GM19452 (cell line): ENCODE data around the gene LUZP2.

ENCODE experiments used
- ATAC-seq: cut with Tn5 transposase; IDR thresholded peaks from one replicate; pipeline ENCODE4 v1.9.1; 2021; ENCODE audit not compliant: unreplicated experiment

Gene LUZP2

DNA sequence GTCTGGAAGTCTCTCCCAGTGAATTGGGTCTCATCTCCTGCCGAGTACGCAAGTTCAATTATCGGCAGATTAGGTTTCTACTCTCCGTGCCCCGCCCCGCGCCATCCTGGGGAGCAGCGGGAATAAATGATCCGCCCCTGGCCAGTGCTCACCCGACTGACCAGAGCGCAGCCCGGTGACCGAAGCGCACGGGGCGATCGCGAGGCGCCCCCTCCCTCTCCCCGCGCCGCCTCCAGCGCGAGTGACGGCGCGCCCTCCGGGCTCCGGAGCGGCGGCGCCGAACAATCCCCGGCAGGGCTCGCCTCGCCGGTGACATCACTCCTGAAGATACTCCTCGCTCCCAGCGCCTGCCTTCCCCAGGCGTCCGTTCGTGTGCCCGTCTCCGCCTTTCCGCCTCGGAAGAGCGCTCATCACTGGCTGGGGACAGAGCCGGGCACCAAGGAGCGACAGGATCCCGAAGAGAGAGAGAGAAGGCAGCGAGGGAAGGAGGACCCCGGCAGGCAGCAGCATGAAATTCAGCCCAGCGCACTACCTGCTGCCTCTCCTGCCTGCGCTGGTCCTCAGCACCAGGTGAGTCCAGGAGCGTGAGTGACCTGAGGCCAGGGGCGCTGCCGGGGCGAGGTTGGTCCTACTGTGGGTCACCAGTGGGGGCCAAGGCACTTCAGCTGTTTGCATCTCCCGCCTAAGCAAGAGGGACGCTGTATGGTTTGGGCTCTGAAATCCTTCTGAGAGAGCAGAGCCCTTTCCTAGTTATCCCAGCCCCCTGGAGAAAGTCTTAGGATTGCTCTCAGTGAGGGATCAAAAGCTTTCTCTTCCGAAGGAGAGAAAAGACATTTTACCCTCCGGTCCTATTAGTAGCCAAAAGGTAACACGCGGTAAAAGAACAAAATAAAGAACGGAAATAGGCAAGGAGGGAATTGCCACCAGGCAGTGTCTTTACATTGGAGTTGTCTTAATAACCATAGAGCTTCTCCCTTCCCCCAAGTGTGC is at the start of gene LUZP2:
TSS of gene LUZP2 (plus strand) at position 318 of the 990 bp plus-strand sequence.
- ATAC-seq = no peak

DNA sequence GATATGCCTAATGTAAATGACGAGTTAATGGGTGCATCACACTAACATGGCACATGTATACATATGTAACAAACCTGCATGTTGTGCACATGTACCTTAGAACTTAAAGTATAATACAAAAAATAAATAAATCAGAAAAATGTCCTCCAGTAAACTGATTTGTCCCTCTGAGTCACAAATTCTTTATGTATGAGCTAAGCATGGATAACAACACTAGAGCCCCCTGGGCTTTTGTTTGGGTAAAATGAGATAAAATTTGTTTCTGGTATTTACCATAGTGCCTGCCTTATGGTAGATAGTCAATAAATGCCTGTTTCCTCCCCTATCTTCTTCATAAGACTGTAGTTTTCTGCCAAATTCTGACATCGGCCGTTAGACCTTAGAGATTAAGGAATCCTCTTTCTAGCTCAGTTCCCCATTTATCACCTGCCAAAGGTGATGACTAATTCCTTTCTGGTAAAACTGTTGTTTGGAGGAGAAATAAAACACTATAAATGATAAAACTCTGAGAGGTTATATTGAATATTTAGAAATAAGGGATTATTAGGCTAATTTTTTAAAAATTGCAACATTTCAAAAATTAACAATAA is 43.6 kb upstream of the LUZP2 start:
- ATAC-seq = no peak

DNA sequence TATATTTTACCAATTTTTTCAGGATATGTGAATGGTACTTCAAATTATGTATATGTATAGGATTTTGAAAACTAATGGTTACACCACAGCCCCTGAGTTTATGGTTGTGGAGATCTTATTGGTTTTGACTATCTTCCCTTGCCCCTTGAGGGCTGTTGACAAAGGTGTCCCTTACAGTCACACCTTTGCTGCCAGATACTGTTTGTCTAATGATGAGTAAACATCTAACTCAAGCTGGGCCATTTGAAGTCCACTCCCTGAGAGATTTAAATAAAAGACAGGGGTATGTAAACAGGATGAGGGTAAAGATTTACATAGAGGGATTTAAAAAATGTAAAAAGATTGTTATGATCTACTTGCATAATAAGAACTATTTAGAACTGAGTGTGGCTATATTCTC is 38.9 kb upstream of the LUZP2 start:
- no peak for ATAC-seq

DNA sequence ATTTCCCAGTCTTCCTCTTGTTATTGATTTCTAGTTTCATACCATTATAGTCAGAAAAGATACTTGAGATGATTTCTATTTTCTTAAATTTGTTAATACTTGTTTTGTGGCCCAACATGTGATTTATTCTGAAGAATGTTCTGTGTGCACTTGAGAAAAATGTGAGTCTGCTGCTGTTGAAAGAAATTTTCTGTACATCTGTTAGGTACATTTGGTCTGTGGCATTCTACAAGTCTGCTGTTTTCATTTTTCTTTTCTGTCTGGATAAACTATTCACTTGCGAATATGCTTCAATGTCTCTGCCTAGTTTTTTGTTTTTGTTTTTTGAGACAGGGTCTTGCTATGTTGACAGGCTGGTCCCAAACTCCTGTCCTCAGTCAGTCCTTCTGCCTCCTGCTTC is 26.4 kb upstream of the LUZP2 start:
- no peak for ATAC-seq

DNA sequence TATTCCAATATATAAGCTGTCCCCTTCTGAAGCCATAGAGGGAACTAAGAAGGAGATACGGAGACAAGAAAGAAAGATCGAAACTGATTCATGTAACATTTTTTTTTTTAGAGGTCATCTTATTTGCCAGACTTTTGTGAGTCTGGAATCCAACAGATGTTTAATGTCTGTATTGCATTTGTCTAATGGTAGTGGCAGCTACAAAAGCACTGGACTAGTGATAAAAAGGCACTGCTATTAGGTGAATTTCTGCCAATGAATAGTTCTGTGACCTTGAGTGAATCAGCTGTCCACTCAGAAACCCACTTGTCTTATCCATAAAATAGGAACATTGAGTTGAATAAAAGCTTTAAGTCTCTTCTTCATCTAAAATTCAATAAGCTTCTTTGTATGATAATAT is 25.8 kb upstream of the LUZP2 start:
- no peak for ATAC-seq

DNA sequence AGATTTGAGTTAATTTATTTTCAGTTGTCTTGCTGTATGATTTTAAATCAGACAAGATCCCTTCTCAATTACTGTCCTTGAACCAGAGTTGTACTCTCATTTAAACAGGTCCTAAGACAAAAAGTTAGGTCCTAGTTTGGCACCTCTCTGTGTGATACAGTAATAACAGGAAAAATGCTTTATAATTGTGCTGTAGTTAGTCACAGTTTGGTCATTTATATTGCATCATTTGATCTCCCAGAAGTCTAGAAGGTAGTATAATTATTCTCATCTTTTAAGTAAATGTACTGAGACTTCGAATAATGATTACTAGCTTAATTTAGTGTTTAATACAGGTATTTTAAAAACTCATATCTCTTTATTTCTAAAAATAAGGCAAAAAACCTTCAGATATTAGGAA is 18.1 kb upstream of the LUZP2 start:
- no peak for ATAC-seq

DNA sequence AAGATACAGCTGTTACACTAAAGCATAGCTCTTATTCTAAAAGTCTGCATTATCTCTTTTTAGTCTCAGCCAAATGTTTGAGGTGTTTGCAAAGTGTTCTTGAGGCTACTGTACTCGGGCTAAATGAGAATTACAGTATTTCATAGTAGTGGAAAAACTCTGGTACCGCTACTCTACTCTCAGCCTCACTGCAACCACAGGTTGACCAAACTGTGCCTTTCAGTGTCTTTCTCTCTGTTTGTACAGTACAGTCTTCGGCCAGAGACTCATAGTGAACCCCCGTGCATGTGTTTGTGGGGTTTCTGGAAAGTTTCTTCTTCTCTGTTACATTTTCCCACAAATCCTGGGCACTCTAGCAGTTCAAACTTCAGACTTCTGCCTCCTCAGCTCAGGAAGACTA is 7.4 kb upstream of the LUZP2 start:
- ATAC-seq = no peak

DNA sequence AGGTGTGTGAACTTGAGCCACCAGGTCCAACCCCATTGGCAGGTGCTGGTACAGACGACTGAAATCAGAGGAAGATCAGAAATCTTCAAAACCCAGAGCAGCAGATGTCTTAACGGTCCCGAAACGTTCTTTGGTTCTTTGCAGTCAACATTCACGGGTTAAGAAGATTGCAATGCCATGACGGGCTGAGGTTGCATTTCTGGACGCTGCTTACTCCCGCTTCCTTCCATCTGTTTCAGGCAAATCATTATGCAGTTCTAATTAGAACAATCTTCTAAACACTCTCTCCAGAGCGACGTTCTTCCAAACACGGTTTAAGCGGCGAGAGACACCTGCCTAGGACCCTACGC is 492 bp upstream of the LUZP2 start:
- ATAC-seq = no peak

DNA sequence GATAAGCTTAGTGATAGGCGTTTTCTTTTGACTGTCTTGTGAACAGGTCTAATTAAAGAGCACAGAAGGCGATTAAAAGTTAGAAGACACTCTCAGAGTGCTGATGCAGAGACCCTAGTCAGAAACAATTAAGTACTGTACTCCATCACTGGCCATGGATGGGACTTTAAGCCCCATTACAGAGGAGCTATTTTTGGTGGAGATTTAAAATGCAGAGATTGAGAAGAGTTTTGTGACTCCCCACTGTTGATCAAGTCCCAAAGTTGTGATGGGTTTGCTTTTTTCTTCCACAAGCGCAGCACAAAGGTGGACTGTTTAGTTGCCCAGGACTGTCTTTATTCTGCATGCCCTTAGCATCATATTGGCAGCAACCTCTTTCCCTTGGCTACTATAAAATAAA is 978 bp downstream of the LUZP2 start:
- no peak for ATAC-seq

DNA sequence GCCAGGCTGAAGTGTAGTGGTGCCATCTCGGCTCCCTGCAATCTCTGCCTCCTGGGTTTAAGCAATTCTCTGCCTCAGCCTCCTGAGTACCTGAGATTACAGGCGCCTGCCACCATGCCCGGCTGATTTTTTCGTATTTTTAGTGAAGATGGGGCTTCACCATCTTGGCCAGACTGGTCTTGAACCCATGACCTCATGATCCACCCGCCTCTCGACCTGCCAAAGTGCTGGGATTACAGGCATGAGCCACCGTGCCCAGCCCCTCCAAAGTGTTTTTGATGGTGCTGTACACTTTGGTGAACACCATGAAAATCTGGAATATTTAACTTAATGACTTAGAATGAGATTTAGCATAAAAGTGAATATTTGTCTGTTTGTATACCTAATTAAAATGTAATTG is 5.6 kb downstream of the LUZP2 start:
- ATAC-seq = no peak

DNA sequence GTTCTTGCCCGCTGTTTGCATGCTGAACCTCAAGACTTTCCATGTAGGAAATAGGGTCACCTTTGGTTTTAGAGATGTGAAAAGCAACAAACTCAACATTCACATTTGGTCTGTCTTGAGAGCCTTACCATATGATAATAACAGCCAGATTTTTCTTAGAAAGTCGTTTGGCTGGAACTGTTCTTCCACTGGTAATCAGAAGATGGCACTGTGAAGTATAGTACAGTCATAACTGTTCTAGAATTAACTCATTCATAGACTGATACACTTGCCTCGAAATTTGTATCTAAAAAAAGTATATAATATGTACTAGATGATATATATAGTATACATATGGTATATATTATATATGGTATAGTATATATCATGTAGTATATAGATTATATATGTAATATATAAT is 12.3 kb downstream of the LUZP2 start:
- ATAC-seq = no peak

DNA sequence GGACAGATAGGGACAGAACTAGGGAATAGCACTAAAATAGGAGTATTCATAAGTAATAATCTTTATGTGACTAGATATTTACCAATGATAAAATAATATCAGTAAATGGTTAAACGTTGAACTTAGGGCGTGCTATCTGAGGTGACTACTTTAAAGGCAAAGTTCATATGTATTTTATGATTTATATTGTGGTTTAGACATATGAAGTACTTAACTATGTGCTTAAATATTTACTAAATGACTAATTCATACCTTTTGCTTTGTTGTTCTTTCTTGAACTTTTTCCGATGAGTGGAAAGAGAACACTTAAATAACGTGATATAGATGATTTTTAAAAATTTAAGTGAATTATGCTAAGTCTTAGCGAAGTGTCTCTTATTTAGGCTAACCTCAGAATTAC is 14.7 kb downstream of the LUZP2 start:
- ATAC-seq = no peak

DNA sequence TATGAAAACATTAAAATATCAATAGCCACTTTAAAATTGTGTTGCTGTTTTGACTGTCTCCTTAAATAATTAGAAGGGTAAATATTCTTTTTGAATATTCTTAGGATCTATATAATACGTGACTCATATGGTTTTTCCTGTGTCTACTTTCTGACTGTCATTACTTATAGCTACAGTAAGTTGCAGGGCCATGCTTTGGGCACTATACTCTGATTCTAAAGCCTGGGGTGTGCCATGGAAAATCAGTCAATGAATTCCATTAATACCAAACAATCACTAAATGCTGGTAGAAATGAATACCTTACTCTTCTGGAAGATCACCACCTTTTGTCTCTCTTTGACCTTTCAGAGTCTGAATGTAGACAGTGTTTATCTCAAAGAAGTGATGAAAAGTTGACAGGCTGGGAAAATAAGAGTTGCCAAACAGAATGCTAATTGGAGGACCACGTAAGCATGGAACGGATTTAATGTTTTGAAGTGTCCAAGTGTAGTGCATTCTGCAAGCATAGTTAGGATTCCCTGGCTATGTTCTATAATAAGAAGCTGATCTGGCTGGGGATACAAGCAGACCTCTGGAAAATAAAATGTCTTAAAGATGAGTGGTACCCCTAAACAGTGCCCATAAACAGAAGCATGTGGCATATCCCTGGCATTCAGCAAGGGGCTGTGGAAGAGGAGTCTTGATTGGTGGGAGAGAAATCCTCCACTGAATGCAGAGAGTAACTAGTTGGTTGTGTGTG is 16.8 kb downstream of the LUZP2 start:
- ATAC-seq = no peak

DNA sequence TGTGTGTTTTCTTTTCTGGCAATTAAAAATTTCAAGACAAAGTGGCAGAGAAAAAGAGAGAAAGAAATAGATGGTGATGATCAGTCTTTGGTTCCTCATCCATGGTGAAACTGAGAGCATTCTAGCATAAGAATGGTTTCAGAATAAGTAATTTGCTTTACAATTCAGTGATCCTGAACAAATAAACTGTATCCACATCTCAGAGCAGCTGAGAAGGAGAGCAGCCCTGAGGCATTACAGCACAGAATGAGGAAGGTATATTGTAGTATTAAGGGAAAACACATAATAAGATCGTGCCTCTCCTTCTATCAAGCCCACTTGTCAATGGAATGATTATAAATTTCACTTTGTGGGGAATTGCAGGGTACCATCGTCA is 17.4 kb downstream of the LUZP2 start:
- no peak for ATAC-seq

DNA sequence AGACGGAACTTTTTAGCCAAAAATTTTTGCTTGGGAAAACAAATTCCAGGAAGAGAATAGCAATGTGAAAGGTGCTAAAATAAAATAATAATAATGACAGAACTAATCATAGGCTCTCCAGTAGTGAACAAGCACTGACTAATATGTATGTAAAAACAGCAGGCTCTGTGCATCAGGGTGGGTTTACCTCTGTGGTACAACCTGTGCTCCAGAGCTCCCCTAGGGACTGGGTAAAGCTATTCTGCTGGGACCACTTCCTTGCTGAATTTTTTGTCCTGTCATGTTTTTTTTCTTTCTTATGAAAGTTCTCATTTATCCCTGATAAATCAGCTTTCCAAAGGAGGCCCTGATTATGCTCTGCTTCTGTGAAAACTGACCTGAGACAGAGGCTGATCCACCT is 18.8 kb downstream of the LUZP2 start:
- no peak for ATAC-seq

DNA sequence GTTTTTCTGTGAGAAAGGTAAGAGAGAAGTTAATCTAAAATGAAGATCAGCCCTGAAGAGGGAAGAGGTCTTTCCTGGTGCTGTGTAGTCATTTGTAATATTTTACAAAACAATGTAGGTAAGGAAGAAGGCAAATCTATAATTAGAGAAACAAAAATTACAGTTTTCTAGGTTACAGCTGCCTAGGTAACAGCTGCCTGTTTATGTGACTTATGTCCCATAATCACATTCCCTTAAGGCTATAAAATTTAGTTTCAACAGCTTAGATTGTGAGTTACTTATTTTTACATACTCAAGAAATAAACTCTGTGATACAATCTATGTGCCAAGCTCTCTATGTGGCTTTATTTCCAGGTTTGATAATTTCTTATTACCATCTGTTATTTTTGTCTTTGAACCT is 19.8 kb downstream of the LUZP2 start:
- ATAC-seq = no peak

DNA sequence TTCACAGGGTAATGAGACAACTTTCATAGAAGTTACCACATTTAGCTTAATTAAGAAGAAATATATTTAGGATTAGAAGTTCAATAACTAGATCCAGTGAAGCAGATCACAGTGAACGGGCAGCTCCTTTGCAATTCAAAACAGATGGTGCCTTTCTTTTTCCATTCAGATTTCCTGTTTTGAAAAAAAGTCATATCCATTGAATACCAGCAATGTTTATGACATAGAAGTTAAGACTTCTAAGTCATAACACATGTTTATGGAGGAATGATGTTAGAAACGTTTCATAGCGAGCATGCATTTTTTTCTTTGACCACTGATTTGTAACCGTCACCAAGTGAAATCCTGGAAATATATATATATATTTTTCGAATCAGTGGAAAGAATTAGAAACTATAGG is 24.7 kb downstream of the LUZP2 start:
- ATAC-seq = no peak

DNA sequence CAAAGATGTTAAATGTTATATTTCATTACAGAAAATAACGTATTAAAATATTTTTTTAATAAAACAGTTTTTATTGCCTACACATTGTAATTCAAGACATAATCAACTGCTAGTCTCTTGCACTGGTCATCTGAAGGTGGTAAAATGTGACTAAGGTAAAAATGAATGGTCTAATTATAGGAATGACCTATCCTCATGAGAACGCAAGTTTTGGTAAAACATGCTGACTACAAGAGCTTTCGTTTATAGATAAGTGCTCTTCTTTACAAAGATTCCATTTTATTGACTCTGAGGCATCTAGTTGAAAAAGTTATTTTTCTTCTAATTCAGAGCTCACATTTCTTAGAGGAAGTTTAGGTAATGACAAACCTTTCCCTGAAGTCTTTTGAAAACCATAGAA is 27.3 kb downstream of the LUZP2 start:
- no peak for ATAC-seq

DNA sequence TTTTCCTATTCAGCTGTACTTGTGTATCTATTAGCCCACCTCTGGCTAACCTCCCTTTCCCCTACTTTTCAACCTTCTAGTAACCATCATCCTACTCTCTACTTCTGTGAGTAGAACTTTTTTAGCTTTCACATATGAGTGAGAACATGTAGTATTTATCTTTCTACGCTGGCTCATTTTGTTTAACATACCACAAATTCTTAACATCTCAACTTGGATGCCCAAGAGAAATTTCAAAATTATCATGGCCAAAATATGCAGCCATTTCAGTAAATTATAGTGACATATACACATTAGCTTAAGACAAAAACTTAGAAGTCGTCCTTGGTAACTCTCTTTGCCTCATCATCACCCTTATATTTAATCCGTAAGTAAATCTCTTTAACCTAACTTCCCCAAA is 34.7 kb downstream of the LUZP2 start:
- ATAC-seq = no peak

DNA sequence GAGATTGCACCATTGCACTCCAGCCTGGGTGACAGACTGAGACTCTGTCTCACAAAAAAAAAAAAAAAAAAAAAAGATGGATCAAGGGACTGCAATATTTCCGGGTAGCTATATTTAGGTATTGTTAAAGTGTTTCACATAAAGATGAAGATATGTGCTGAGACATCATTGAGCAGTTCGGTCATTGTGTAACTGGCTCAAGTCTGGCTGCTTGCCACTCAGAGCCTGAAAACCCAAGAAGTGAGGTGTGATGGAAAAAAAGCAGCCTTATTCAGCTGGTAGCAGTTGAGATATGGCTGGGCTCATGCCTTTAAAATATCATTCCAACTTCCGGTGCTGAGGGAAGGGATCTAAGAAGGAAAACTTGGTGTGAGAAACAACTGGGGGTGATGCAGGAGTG is 46.9 kb downstream of the LUZP2 start:
- ATAC-seq = no peak

DNA sequence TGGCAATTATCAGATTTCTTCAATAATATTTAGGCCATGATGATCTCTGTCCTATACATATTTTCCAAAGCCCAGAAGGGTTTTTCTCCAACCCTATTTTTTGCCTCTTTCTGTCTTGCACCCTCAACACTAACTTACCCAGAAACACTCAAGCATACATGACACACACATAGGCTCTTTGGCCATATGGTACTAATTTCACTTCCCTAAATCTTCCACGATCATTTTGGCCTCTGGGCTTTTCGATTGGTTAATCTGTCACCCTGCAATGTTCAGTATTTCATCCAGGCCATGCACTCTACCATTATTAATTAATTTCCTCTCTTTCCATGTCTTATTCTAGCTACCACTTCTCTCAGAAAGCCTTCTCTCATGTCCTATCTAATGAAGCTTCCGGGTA is 59.8 kb downstream of the LUZP2 start:
- no peak for ATAC-seq

DNA sequence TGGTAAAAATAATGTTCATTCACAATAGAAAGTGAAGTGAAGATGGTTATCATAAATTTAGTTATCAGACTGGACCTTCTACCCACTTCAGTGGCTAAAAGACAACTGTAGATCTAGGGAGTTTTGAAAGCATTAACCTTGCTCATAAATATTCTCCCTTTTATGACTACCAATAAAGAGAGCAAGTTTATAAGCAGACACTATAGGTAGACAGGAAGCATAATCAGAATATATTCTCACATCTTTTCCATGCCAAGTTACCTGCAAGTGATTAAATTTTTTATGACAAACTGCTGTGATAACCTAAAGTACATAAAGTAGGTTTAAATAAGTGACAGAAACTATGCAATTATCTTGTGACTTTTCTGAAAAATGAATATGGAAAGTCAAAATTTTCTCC is 62.5 kb downstream of the LUZP2 start:
- no peak for ATAC-seq
